ENCODE measurements around the gene LEMD3.

Gene LEMD3

DNA sequence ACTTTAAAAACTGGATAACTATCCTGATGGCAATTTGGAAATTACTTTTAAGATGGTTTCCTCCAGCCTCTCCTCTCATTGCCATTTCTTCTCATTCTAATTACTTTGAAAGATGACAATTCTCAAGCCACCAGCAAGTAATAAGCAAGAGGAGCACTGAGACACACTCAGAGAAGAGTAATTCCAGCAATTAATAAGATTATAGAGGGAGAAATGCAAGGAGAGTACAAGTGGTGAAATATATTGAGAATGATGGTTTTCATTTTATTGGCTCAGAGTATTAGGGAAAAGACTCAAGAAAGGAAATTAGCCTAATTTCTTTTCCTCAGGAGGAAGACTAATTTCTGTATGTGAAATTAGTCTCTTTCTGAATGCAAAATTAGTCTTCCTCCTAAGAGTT is 88.6 kb downstream of the LEMD3 start:
- Histone ChIP-seq H3K27ac (no peak overlapping the region), H3K27me3 (replicated peaks) (no peaks in the 10 kb centered on the region), H3K4me3 (ENCODE audit: low read depth, low read length) (no peak overlapping the region), H3K36me3 (replicated peaks) (no peaks in the 10 kb centered on the region)
- in situ Hi-C loops (cut with HindIII; ENCODE audit: low pct_ligation_motif_present, low sequenced_read_pairs): no loop called here
- TF ChIP-seq, protein P1, sequence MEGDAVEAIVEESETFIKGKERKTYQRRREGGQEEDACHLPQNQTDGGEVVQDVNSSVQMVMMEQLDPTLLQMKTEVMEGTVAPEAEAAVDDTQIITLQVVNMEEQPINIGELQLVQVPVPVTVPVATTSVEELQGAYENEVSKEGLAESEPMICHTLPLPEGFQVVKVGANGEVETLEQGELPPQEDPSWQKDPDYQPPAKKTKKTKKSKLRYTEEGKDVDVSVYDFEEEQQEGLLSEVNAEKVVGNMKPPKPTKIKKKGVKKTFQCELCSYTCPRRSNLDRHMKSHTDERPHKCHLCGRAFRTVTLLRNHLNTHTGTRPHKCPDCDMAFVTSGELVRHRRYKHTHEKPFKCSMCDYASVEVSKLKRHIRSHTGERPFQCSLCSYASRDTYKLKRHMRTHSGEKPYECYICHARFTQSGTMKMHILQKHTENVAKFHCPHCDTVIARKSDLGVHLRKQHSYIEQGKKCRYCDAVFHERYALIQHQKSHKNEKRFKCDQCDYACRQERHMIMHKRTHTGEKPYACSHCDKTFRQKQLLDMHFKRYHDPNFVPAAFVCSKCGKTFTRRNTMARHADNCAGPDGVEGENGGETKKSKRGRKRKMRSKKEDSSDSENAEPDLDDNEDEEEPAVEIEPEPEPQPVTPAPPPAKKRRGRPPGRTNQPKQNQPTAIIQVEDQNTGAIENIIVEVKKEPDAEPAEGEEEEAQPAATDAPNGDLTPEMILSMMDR (IDR thresholded peaks at IDR 0.05; ENCODE audit: low read depth, low read length, missing control alignments): no peak
- DNase-seq: no peak

DNA sequence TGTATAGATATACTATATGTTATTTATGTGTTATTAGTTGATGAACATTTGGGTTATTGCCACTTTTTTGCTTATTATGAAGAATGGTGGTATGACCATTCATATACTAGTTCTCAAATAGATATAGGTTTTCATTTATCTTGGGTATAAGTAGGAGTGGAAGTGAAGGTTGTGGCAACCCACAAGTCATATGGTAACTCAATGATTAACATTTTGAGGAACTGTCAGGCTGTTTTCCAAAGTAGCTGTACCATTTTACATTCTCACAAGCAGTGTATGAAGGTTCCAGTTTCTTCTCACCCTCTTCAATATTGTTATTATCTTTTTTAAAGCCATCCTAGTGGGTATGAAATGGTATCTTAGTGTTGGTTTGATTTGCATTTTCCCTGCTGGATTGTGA is 90.1 kb downstream of the LEMD3 start:
- no peak for DNase-seq
- no peak overlapping the region for H3K4me3 ChIP-seq (ENCODE audit: low read depth, low read length)
- no peaks in the 10 kb centered on the region for H3K27me3 ChIP-seq (replicated peaks)

DNA sequence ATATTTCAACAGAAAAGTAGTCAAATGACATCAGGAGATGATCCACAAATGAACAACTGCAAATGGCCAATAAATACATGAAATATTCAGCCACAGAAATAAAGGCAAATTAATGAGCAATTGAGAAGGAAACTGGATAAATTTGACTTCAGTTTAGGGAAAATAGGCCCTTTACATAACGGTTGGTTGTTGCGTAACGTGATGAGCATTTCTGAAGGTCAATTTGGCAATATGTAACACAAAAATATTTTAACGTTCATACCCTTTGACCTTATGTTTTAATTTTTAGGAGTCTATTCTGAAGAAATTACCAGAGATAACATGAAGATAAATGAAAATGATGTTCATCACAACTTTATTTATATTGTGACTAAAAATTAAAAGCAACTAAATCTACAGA is 94.4 kb downstream of the LEMD3 start:
- Histone ChIP-seq H3K36me3 (replicated peaks) (no peaks in the 10 kb centered on the region), H3K27me3 (replicated peaks) (no peaks in the 10 kb centered on the region), H3K4me3 (ENCODE audit: low read depth, low read length) (no peak overlapping the region), H3K27ac (no peak overlapping the region)
- DNase-seq: no peak
- TF ChIP-seq, protein P1 (IDR thresholded peaks at IDR 0.05; ENCODE audit: low read depth, low read length, missing control alignments): no peak
- in situ Hi-C loops (cut with HindIII; ENCODE audit: low pct_ligation_motif_present, low sequenced_read_pairs): no loop called here

More for the DNA sequence above, 90.1 kb downstream of the LEMD3 start:
- H3K36me3 ChIP-seq (replicated peaks): no peaks in the 10 kb centered on the region
- in situ Hi-C loops (cut with HindIII; ENCODE audit: low pct_ligation_motif_present, low sequenced_read_pairs): no loop called here
- TF ChIP-seq, protein P1 (IDR thresholded peaks at IDR 0.05; ENCODE audit: low read depth, low read length, missing control alignments): no peak
- no peak overlapping the region for H3K27ac ChIP-seq

DNA sequence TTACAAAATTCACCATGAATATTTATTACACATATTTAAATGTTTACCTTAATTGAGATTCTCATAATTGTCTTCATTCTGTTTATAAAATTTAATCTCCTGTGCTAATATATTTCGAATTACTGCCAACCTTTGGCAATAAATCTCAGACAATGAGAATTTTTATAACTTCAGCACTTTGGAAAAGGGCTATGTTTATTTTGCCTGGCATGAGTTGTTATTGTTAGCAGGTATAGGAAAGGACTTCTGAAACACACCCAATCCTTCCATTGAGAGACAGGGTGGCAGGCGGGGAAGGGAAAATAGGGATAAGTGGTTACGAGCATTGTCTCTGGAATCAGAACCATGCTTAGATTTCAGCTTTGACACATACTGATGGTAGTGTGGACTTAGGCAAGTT is 97.0 kb downstream of the LEMD3 start:
- no peaks in the 10 kb centered on the region for H3K27me3 ChIP-seq (replicated peaks)
- no peak overlapping the region for H3K4me3 ChIP-seq (ENCODE audit: low read depth, low read length)
- DNase-seq: no peak
- H3K36me3 ChIP-seq (replicated peaks): no peaks in the 10 kb centered on the region
- no peak overlapping the region for H3K27ac ChIP-seq
- TF ChIP-seq, protein P1 (IDR thresholded peaks at IDR 0.05; ENCODE audit: low read depth, low read length, missing control alignments): no peak
- in situ Hi-C loops (cut with HindIII; ENCODE audit: low pct_ligation_motif_present, low sequenced_read_pairs): no loop called here

DNA sequence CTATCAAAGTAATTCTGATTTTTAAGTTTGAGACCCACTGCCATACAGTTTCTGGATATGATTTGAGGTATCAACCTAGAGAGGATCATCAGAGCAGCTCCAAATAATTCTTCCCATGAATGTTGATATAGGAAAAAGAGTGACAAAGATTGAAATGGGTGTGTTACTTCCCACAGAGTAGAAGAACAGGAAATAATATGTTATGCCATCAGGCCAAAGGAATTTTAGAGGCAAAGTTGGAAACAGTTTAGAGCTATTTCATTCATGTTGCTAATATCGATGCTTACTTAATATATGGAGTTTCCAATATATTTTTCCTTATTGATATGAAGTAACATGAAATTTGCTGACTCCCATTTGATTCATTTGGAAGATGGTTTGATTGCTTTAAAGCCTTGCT is 100.2 kb downstream of the LEMD3 start:
- H3K27ac ChIP-seq: peak overlapping the region; percentile 49
- H3K36me3 ChIP-seq (replicated peaks): no peaks in the 10 kb centered on the region
- H3K4me3 ChIP-seq (ENCODE audit: low read depth, low read length): no peak overlapping the region
- H3K27me3 ChIP-seq (replicated peaks): no peaks in the 10 kb centered on the region
- TF ChIP-seq, protein P1 (IDR thresholded peaks at IDR 0.05; ENCODE audit: low read depth, low read length, missing control alignments): no peak
- in situ Hi-C loops (cut with HindIII; ENCODE audit: low pct_ligation_motif_present, low sequenced_read_pairs): no loop called here
- DNase-seq: no peak

DNA sequence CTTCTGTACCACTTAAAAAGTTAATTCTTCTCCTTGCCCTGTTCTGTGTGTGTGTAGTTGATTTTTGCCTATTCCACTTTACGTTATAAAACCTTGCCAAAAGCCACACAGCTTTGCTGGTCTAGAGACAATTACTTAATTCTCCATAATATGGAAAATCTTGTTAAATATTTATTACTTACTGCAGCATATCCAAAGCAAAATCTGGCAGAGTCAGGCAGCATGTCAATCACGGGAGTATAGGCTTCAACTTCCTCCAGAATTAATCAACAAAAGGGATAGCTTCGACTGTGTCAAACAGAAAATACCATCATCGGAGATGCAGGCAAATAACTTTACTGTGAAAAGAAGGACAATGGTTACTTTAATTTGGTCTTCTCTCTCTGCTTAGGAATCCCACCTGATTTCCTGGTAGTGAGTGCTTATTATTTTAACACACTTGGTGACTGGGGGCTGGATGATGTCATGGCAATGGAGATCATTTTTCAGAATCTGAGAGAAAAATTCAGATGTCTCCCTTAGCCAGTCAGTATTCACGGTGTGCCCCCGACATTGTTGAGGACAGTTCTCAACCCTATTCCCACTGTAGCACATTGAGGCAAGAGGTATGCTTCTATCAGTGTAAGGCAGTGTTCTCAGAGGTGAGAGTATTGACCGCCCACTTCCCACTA is 105.4 kb downstream of the LEMD3 start:
- Histone ChIP-seq H3K27ac (no peak overlapping the region), H3K4me3 (ENCODE audit: low read depth, low read length) (no peak overlapping the region), H3K36me3 (replicated peaks) (no peaks in the 10 kb centered on the region), H3K27me3 (replicated peaks) (no peaks in the 10 kb centered on the region)
- TF ChIP-seq, protein P1 (IDR thresholded peaks at IDR 0.05; ENCODE audit: low read depth, low read length, missing control alignments): no peak
- in situ Hi-C loops (cut with HindIII; ENCODE audit: low pct_ligation_motif_present, low sequenced_read_pairs): no loop called here
- DNase-seq: no peak

Measured in brain microvascular endothelial cell (primary cell).